OCI-LY7 (cell line): ENCODE measurements around the gene CA5A. TPM values are rescaled to one million over a fixed set of nuclear protein-coding genes. Genes with fewer than 3 reads are reported as not detected.
A peak's percentile ranks its signal among the peaks of the same experiment; 100 is the strongest.

Experiments used
- BruUV-seq: library from RNA; stranded (reverse); fragments of 400-500 nt; replicated peaks from 2 replicates; lab custom pipeline; 2021; lab: Mats Ljungman, UMichigan
- CTCF ChIA-PET: fragments of 300-600 bp; sonication (Branson Sonifier 250); formaldehyde crosslinking; loops from one replicate; lab custom pipeline; 2022; ENCODE audit warnings: antibody characterized with exemption; ENCODE audit not compliant: unreplicated experiment; lab: Charles Lee
- POLR2A ChIA-PET: fragments of 300-600 bp; sonication (Branson Sonifier 250); formaldehyde crosslinking; loops from one replicate; lab custom pipeline; 2022; ENCODE audit warnings: antibody characterized with exemption; lab: Charles Lee
- DNase-seq: peaks from one replicate; pipeline ENCODE4 v3.0.0-alpha.2; 2015; ENCODE audit warnings: low spot score
- H2AFZ ChIP-seq: fragments of 200-600 bp; sonication (generic), shearing (Covaris generic); 2 replicates; pipeline ENCODE4 v1.6.1; 2014; ENCODE audit warnings: mild to moderate bottlenecking, antibody characterized with exemption, low read length, moderate library complexity
- H3K27ac ChIP-seq: fragments of 200-600 bp; sonication (generic); 2 replicates; pipeline ENCODE4 v1.5.1; 2014; ENCODE audit warnings: mixed run types, low read depth, mild to moderate bottlenecking, moderate library complexity, low read length, inconsistent platforms; ENCODE audit not compliant: poor library complexity, severe bottlenecking
- H3K36me3 ChIP-seq: fragments of 200-600 bp; sonication (generic); 2 replicates; pipeline ENCODE4 v1.6.1; 2014; ENCODE audit warnings: mild to moderate bottlenecking, antibody characterized with exemption, low read length, moderate library complexity, mixed read lengths; ENCODE audit not compliant: insufficient read depth
- H3K4me1 ChIP-seq: fragments of 200-600 bp; sonication (generic); 2 replicates; pipeline ENCODE4 v1.5.1; 2014; ENCODE audit warnings: mild to moderate bottlenecking, low read length; ENCODE audit not compliant: insufficient read depth, poor library complexity, severe bottlenecking
- H3K4me2 ChIP-seq: fragments of 200-600 bp; sonication (generic); 2 replicates; pipeline ENCODE4 v1.6.1; 2014; ENCODE audit warnings: mild to moderate bottlenecking, low read length
- H3K4me3 ChIP-seq: fragments of 200-600 bp; sonication (generic); 2 replicates; pipeline ENCODE4 v1.5.1; 2014; ENCODE audit warnings: mild to moderate bottlenecking, low read depth, low read length; ENCODE audit not compliant: poor library complexity, severe bottlenecking
- H3K79me2 ChIP-seq: fragments of 200-600 bp; sonication (generic); 2 replicates; pipeline ENCODE4 v1.6.1; 2016; ENCODE audit warnings: low read depth, mild to moderate bottlenecking, low read length, moderate library complexity, mixed read lengths; ENCODE audit not compliant: insufficient read depth
- H3K9me2 ChIP-seq: fragments of 200-600 bp; sonication (generic); 2 replicates; pipeline ENCODE4 v1.6.1; 2016; ENCODE audit warnings: mild to moderate bottlenecking, low read length, mixed read lengths; ENCODE audit not compliant: insufficient read depth
- H3K9me3 ChIP-seq: fragments of 200-600 bp; sonication (generic); 2 replicates; pipeline ENCODE4 v1.6.1; 2014; ENCODE audit warnings: mild to moderate bottlenecking, mixed run types, low read length, mixed read lengths
- H4K20me1 ChIP-seq: fragments of 200-600 bp; sonication (generic); 2 replicates; pipeline ENCODE4 v1.6.1; 2014; ENCODE audit warnings: mild to moderate bottlenecking, antibody characterized with exemption, low read length, moderate library complexity, mixed read lengths; ENCODE audit not compliant: insufficient read depth
- CTCF ChIP-seq: fragments of 200-600 bp; sonication (generic); conservative IDR thresholded peaks from 2 replicates; pipeline ENCODE4 v1.5.1; 2014; ENCODE audit warnings: mild to moderate bottlenecking, antibody characterized with exemption, low read length, moderate library complexity, mixed read lengths
- EZH2phosphoT487 ChIP-seq: fragments of 200-600 bp; sonication (generic); IDR thresholded peaks from 2 replicates; pipeline ENCODE4 v1.6.1; 2018; ENCODE audit warnings: low read depth, borderline replicate concordance, mild to moderate bottlenecking, mixed run types, antibody characterized with exemption, low read length, moderate library complexity, mixed read lengths
- intact Hi-C: fragments of 100-400 bp; cut with micrococcal nuclease; formaldehyde crosslinking; loops from one replicate; pipeline ENCODE4 v1.10.0; 2022; ENCODE audit not compliant: unreplicated experiment
- total RNA-seq, 2 experiments: library from RNA; depleted of rRNA in 1 of 2; stranded (reverse); fragments of >200 nt in 1 of 2; shearing (Covaris generic) in 1 of 2; gene quantifications; 2 replicates each; pipeline ENCODE4 v1.2.3, GENCODE V29; 2014 to 2022

Gene CA5A
- total RNA-seq, 2 experiments from 2014 or later: not detected

GRCh38 chr16:87954361-87954760, 18.0 kb upstream of the CA5A start:
- intact Hi-C loops: loop anchor here (10.0 kb wide), 1 partner anchor 600 kb away; no protein-coding TSS in a partner anchor
- H3K4me2 ChIP-seq: peak overlapping the region; percentile 97; the same call in 1 of the 2 replicates

DNA sequence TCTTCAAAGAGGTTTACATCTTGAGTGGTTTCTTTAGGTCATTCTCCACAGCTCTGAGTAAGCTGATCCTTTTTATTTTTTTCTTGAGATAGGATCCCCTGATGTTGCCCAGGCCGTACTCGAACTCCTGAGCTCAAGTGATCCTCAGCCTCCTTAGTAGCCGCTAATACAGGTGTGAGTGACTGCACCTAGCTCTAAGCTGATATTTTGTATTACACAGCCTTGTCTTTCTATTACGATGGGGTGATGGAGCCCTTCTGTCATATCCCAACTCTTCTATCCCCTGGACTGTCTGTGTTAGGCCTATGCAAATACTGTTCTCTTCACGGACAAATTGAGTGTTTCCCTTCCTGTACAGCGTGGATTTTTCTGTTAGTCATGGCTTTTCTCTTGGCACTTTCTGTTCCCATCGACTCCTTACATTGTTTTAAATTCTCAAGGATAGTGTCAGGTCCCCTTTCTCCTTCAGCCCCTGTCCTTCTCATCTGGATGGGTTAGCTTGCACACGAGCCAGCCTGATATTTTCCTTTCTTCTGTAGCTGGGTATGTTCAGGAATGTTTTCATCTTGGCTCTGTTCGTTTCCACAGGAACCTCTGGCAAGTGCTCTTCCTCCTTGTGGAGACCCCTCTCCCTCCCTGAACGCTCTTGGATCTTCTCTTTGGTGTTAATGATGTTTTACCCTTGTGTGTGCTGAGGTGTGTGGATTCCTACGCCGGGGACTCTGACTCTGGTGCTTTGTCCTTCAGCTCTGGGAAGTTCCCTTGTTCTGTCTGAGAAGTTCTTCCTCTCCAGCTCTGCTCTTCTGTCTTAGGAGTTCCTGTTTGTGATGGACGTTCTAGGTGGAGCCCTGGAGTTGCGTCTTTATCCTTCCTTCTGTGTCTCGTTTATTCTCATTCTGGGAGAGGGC, 17.2 kb upstream of the CA5A start:
- intact Hi-C loops: loop anchor here (10.0 kb wide), 1 partner anchor 601 kb away; no protein-coding TSS in a partner anchor
- TF ChIP-seq EZH2phosphoT487 (no peak), CTCF (no peak)
- peaks cover 6% of the 10 kb centered on the region; the same call in 1 of the 2 replicates for H4K20me1 ChIP-seq
- H3K36me3 ChIP-seq: peaks cover 47% of the 10 kb centered on the region; the same call in 1 of the 2 replicates
- H3K4me3 ChIP-seq: no peak overlapping the region
- no peak overlapping the region for H3K27ac ChIP-seq
- peak overlapping the region; percentile 97 for H3K4me2 ChIP-seq
- H3K9me3 ChIP-seq: no peaks in the 10 kb centered on the region
- no peaks in the 10 kb centered on the region for H3K9me2 ChIP-seq
- peaks cover 68% of the 10 kb centered on the region for H3K79me2 ChIP-seq
- no TSS peak for BruUV-seq
- ChIA-PET POLR2A (interaction anchor here (1.0 to 1.5 kb wide), 3 partner anchors 7 to 20 kb away, joined by 3 to 4 read pairs (median 3); no protein-coding TSS in a partner anchor), CTCF (no interaction called here)
- no peak overlapping the region for H2AFZ ChIP-seq
- DNase-seq: no peak
- peaks cover 54% of the 10 kb centered on the region for H3K4me1 ChIP-seq

More at GRCh38 chr16:87954361-87954760, 18.0 kb upstream of the CA5A start:
- Histone ChIP-seq H3K4me1 (peaks cover 48% of the 10 kb centered on the region), H3K79me2 (peaks cover 76% of the 10 kb centered on the region), H3K36me3 (peaks cover 47% of the 10 kb centered on the region; the same call in 1 of the 2 replicates), H3K9me2 (no peaks in the 10 kb centered on the region), H3K27ac (no peak overlapping the region), H3K9me3 (no peaks in the 10 kb centered on the region), H2AFZ (no peak overlapping the region), H4K20me1 (peaks cover 6% of the 10 kb centered on the region; the same call in 1 of the 2 replicates), H3K4me3 (no peak overlapping the region)
- TF ChIP-seq CTCF (no peak), EZH2phosphoT487 (no peak)
- POLR2A ChIA-PET: interaction anchor here (1.0 kb wide), 1 partner anchor 19 kb away, joined by 3 read pairs; no protein-coding TSS in a partner anchor
- CTCF ChIA-PET: no interaction called here
- DNase-seq: no peak
- BruUV-seq: no TSS peak
